Measurements from ENCODE around the gene IGSF6. TPM values are rescaled to one million over a fixed set of nuclear protein-coding genes. Genes with fewer than 3 reads are reported as not detected.

The IGSF6 gene
- total and polyA plus RNA-seq, 2 of the 8 experiments (the other 6 are each of a cell fraction or from before 2014, with no cell fraction given) = not detected

GRCh38 chr16:21656795-21657768 lies 4.7 kb upstream of the IGSF6 start (continued):
- TF ChIP-seq CTCF (IDR thresholded peaks at IDR 0.05; ENCODE audit: control extremely low read depth in 1 of 3, insufficient read depth in 1 of 3, low read depth in 1 of 3, low read length in 3 of 3) (peak in 2 of 3 experiments; percentile 71 to 74; a peak in 3 of 4 replicates), CTBP2 (IDR thresholded peaks at IDR 0.05; ENCODE audit: borderline replicate concordance, insufficient read depth, insufficient read length, low read length) (no peak), ASH2L (IDR thresholded peaks at IDR 0.05; ENCODE audit: low read length) (no peak), TEAD4 (IDR thresholded peaks at IDR 0.05; ENCODE audit: low read depth, low read length) (0 out of 2 replicates have a peak, but pooled peaks have one; percentile 45), JUN (IDR thresholded peaks at IDR 0.05; ENCODE audit: low read depth, low read length) (no peak), EP300 (IDR thresholded peaks at IDR 0.05; ENCODE audit: borderline replicate concordance in 1 of 2, low read depth in 2 of 2, low read length in 2 of 2) (no peak)
